Common myeloid progenitor, CD34-positive (primary cell): ENCODE measurements around the gene ZNF853.

Experiments
- CTCF ChIA-PET: fragments of 350-600 bp; sonication (Branson Sonifier 250); formaldehyde crosslinking; loops from one replicate; lab custom pipeline; 2021; ENCODE audit warnings: antibody characterized with exemption; lab: Charles Lee
- POLR2A ChIA-PET: fragments of 350-600 bp; sonication (Branson Sonifier 250); formaldehyde crosslinking; loops from one replicate; lab custom pipeline; 2021; ENCODE audit warnings: antibody characterized with exemption; lab: Charles Lee
- DNase-seq, 3 donors: peaks; one replicate each; pipeline versions ENCODE4 v3.0.0 to v3.0.0-alpha.2; 2013
- H3K27ac ChIP-seq, 2 experiments: 1 replicate in 1 of 2; 2 replicates in 1 of 2; pipeline ENCODE4 v1.7.0; 2013; ENCODE audit warnings: inconsistent platforms in 2 of 2, low read length in 2 of 2, mild to moderate bottlenecking in 2 of 2, low read depth in 1 of 2, moderate library complexity in 1 of 2; ENCODE audit not compliant: severe bottlenecking in 2 of 2, insufficient read depth in 1 of 2, poor library complexity in 1 of 2
- H3K27me3 ChIP-seq, 5 experiments: replicated peaks in 2 of 5; 1 replicate in 3 of 5; 2 replicates in 2 of 5; pipeline versions ENCODE4 v1.6.1 to v1.7.0; 2013; ENCODE audit warnings: low read length in 4 of 5, mild to moderate bottlenecking in 2 of 5, moderate library complexity in 2 of 5, inconsistent platforms in 1 of 5; ENCODE audit not compliant: insufficient read depth in 5 of 5, control insufficient read depth in 4 of 5
- H3K36me3 ChIP-seq, 4 experiments: 1 replicate in 2 of 4; 2 replicates in 2 of 4; pipeline versions ENCODE4 v1.6.1 to v1.7.0; 2013; ENCODE audit warnings: low read length in 3 of 4, control low read depth in 1 of 4, mild to moderate bottlenecking in 1 of 4; ENCODE audit not compliant: control insufficient read depth in 4 of 4, insufficient read depth in 4 of 4
- H3K4me1 ChIP-seq, 4 experiments: 1 replicate in 3 of 4; 2 replicates in 1 of 4; pipeline versions ENCODE4 v1.6.1 to v1.7.1; 2013; ENCODE audit warnings: low read length in 3 of 4, mild to moderate bottlenecking in 3 of 4, control low read depth in 1 of 4, inconsistent platforms in 1 of 4, moderate library complexity in 1 of 4; ENCODE audit not compliant: control insufficient read depth in 4 of 4, insufficient read depth in 4 of 4; ENCODE audit errors: control extremely low read depth in 1 of 4
- H3K4me3 ChIP-seq, 7 experiments: 1 replicate in 4 of 7; 2 replicates in 3 of 7; pipeline versions ENCODE4 v1.5.1 to v1.7.0; 2013; ENCODE audit warnings: mild to moderate bottlenecking in 7 of 7, low read length in 6 of 7, moderate library complexity in 6 of 7, inconsistent platforms in 2 of 7, low read depth in 2 of 7, control low read depth in 1 of 7; ENCODE audit not compliant: insufficient read depth in 4 of 7, control insufficient read depth in 1 of 7; ENCODE audit errors: extremely low read depth in 1 of 7
- H3K9me3 ChIP-seq, 5 experiments: 1 replicate in 4 of 5; 2 replicates in 1 of 5; pipeline versions ENCODE4 v1.6.1 to v1.7.1; 2013; ENCODE audit warnings: low read length in 4 of 5, mild to moderate bottlenecking in 2 of 5, inconsistent platforms in 1 of 5, low read depth in 1 of 5, moderate library complexity in 1 of 5; ENCODE audit not compliant: control insufficient read depth in 4 of 5, insufficient read depth in 2 of 5; ENCODE audit errors: control extremely low read depth in 1 of 5
- WGBS: methylation state at CpG from one replicate; pipeline ENCODE4 v1.1.5; 2013; ENCODE audit not compliant: insufficient coverage; 5-methylcytosine and 5-hydroxymethylcytosine counted together

ZNF853 gene

DNA sequence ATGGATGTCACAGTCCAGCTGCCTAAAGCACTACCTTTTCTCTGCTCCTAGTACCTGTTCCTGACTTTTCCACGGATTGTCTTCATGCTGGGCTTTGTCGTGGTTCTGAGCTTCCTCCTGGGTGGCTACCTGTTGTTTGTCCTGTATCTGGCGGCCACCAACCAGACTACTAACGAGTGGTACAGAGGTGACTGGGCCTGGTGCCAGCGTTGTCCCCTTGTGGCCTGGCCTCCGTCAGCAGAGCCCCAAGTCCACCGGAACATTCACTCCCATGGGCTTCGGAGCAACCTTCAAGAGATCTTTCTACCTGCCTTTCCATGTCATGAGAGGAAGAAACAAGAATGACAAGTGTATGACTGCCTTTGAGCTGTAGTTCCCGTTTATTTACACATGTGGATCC, 26.8 kb upstream of the ZNF853 start:
- DNase-seq = no peak
- Histone ChIP-seq H3K4me3 (no peak overlapping the region), H3K27ac (no peak overlapping the region), H3K27me3 (no peaks in the 10 kb centered on the region), H3K4me1 (peaks cover 0 to 16% (median 11%) of the 10 kb centered on the region in 4 experiments), H3K36me3 (peaks cover 5 to 46% (median 29%) of the 10 kb centered on the region in 4 experiments), H3K9me3 (no peaks in the 10 kb centered on the region)
- POLR2A ChIA-PET = no interaction called here
- CTCF ChIA-PET = interaction anchor here (0.9 to 3.3 kb wide), 6 partner anchors 8 to 269 kb away, joined by 3 to 19 read pairs (median 4); partner anchors contain the start of gene ZDHHC4
- 95% methylated on average over 9 of the region's 9 CpGs for WGBS

DNA sequence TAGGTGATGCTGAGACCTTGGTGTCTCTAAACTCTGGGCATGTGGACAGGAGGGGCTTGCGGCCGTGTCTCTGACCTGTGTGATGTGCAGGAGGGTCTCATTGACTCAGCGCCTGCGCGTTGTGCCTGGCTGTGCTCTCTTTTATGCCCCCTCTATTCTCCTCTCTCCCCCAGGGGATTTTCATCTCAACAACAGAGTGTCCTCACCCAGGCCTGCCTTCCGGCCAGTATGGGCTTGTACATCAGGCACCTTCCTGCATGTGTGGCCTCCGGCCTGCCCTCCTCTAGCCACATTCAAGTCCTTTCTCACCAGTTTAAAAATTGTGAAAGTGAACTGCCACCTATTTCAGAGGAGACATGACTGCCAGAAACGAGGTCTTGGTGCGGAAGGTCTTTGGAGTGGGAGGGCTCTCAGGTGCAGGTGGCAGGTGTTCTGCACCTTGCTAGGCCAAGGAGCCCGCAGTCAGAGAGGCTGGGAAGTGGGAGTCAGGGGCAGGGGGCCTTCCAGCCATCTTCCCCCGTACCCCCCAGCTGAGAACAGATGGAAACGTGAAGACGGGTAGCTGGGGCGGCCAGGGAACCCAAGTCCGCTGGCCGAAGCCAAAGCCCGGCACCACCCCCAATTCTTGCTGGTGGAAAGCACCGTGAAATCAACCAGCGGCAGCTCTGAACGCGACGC, 26.1 kb upstream of the ZNF853 start:
- ChIA-PET POLR2A (interaction anchor here (0.6 to 1.1 kb wide), 3 partner anchors 11 to 73 kb away, joined by 3 to 4 read pairs (median 3); no protein-coding TSS in a partner anchor), CTCF (interaction anchor here (1.3 to 3.3 kb wide), 7 partner anchors 9 to 73 kb away, joined by 3 to 19 read pairs (median 6); partner anchors contain the start of gene ZDHHC4)
- H3K9me3 ChIP-seq = no peaks in the 10 kb centered on the region
- peak overlapping the region in 1 of 2 experiments; percentile 47 for H3K27ac ChIP-seq
- no peak for DNase-seq
- 54% methylated on average over 20 of the region's 22 CpGs for WGBS
- H3K27me3 ChIP-seq = no peaks in the 10 kb centered on the region
- H3K4me1 ChIP-seq = peaks cover 0 to 16% (median 11%) of the 10 kb centered on the region in 4 experiments
- H3K36me3 ChIP-seq = peaks cover 5 to 47% (median 33%) of the 10 kb centered on the region in 4 experiments
- H3K4me3 ChIP-seq = peak overlapping the region in 4 of 7 experiments; percentile 81 to 97 (median 92)

DNA sequence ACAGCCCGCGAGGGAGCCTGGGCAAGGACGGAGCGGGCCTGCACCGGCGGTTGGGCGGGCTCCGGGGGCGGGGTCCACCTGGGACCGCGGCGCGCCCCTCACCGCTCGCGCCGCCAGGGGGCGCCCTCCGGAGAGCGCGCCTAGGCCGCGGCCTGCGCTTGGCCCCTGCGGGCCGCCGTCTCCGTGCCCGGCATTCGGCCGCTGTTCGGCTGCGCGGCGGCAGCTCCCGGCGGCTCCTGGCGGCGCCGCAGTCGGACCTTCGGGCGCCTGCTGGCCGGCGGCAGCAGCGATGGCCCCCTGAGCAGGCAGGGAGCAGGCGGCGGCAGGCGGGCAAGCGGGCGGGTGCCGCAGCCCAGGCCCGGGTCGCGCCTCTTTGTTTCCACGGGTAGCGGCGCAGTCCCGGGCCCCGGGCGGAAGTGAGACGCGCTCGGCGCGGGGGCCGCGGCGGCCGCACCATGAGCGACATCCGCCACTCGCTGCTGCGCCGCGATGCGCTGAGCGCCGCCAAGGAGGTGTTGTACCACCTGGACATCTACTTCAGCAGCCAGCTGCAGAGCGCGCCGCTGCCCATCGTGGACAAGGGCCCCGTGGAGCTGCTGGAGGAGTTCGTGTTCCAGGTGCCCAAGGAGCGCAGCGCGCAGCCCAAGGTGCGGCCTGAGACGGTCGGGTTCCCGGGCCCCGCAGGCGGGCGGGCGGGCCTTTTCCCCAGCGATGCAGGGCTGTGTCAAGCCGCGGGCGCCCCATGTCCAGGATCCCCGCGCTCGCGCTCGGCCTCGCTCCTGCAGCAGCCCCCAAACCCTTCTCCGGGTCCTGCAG, 25.4 kb upstream of the ZNF853 start, which contains the start of gene INTS15:
INTS15 (plus strand) TSS at position 193 of the 816 bp plus-strand sequence; CDS start at position 456, 263 bp downstream.
- Histone ChIP-seq H3K27ac (peak within 1 kb of the TSS; percentile 33 to 77), H3K36me3 (peaks cover 5 to 48% (median 33%) of the 10 kb centered on the region in 4 experiments), H3K27me3 (no peaks in the 10 kb centered on the region), H3K9me3 (no peaks in the 10 kb centered on the region), H3K4me1 (peaks cover 0 to 16% (median 11%) of the 10 kb centered on the region in 4 experiments), H3K4me3 (peak within 1 kb of the TSS; percentile 78 to 97 (median 90))
- 0% methylated on average over 79 of the region's 107 CpGs for WGBS
- ChIA-PET CTCF (interaction anchor here (0.8 to 3.3 kb wide), 6 partner anchors 10 to 74 kb away, joined by 3 to 19 read pairs (median 9); partner anchors contain the start of gene ZDHHC4), POLR2A (interaction anchor here (0.6 to 1.1 kb wide), 3 partner anchors 12 to 74 kb away, joined by 3 to 4 read pairs (median 3); no protein-coding TSS in a partner anchor)
- DNase-seq = peak; percentile 84 to 93 (median 90)

DNA sequence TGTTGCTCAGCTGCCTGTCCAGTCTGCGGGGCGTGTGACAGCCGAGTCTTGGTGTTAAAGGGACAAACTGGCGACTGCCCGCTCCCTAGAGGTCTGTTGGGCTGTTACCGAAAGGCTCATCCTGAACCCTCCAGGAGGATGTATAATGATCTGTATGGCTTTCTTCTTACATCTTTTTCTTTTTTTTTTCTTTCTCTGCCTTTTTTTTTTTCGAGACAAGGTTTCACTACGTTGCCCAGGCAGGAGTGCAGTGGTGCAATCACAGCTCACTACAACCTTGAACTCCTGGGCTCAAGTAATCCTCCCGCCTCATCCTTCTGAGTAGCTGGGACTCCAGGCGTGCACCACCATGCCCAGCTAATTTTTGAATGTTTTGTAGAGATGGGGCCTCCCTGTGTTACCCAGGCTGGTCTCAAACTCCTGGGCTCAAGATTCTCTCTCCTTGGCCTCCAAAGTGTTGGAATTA, 24.7 kb upstream of the ZNF853 start:
- Histone ChIP-seq H3K27me3 (no peaks in the 10 kb centered on the region), H3K4me1 (peaks cover 0 to 16% (median 11%) of the 10 kb centered on the region in 4 experiments), H3K4me3 (peak overlapping the region; percentile 78 to 97 (median 90)), H3K27ac (peak overlapping the region in 1 of 2 experiments; percentile 77), H3K9me3 (no peaks in the 10 kb centered on the region), H3K36me3 (peaks cover 5 to 48% (median 35%) of the 10 kb centered on the region in 4 experiments)
- ChIA-PET POLR2A (no interaction called here), CTCF (interaction anchor here (0.8 to 3.3 kb wide), 6 partner anchors 10 to 74 kb away, joined by 3 to 19 read pairs (median 9); partner anchors contain the start of gene ZDHHC4)
- DNase-seq = no peak
- 26% methylated on average over 8 of the region's 10 CpGs for WGBS

DNA sequence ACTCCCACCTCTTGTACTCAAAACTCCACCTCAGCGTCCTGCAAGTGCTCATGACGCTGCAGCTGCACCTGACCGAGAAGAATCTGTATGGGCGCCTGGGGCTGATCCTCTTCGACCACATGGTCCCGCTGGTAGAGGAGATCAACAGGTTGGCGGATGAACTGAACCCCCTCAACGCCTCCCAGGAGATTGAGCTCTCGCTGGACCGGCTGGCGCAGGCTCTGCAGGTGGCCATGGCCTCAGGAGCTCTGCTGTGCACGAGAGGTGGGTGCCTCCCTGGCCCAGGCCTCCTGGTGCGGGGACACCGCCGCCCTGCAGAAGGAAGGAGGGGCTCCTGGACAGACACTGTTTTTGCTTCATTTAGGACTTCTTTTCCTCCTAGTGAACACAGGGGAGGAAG, 15.3 kb upstream of the ZNF853 start:
- no peaks in the 10 kb centered on the region for H3K4me1 ChIP-seq
- peaks cover 0 to 84% (median 51%) of the 10 kb centered on the region in 4 experiments for H3K36me3 ChIP-seq
- H3K27me3 ChIP-seq = no peaks in the 10 kb centered on the region
- POLR2A ChIA-PET = no interaction called here
- H3K9me3 ChIP-seq = no peaks in the 10 kb centered on the region
- CTCF ChIA-PET = interaction anchor here (0.9 to 2.2 kb wide), 5 partner anchors 10 to 84 kb away, joined by 4 to 9 read pairs (median 6); partner anchors contain the start of gene INTS15
- no peak overlapping the region for H3K4me3 ChIP-seq
- no peak overlapping the region for H3K27ac ChIP-seq
- 97% methylated on average over 14 of the region's 15 CpGs for WGBS
- DNase-seq = no peak

DNA sequence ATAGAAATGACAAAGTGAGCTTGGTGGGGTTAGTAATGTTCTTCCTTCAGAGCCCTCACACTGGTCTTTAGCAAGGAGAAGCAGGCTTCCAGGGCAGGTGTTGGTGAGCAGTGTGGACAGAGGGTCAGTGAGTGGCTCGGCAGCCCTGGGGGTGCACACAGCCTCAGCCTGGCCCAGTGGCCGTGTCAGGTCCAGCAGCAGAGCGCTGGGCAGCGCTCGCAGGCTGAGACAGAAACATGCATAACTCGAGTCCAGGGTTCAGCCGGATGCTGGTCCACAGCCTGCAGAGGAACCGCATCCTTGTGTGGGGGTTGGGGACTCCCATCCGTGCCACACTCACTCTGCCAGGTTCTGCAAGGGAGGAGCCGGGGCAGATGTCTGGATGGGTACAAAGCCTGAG, 11.0 kb upstream of the ZNF853 start:
- no peak overlapping the region for H3K27ac ChIP-seq
- no peak for DNase-seq
- no peaks in the 10 kb centered on the region for H3K9me3 ChIP-seq
- ChIA-PET POLR2A (no interaction called here), CTCF (interaction anchor here (1.6 kb wide), 1 partner anchor 36 kb away, joined by 3 read pairs; no protein-coding TSS in a partner anchor)
- no peaks in the 10 kb centered on the region for H3K27me3 ChIP-seq
- H3K4me1 ChIP-seq = no peaks in the 10 kb centered on the region
- WGBS = 94% methylated on average over 10 of the region's 10 CpGs
- H3K4me3 ChIP-seq = no peak overlapping the region
- peaks cover 5 to 68% (median 38%) of the 10 kb centered on the region in 4 experiments for H3K36me3 ChIP-seq
